HG03354 (cell line): ENCODE data around the gene FKBP1B.
"Not testable (repeated sequence)": the region's sequence is repeated elsewhere in the genome, so short reads cannot be mapped to it uniquely, and the experiment has no call there.

Source experiments
- ATAC-seq: cut with Tn5 transposase; IDR thresholded peaks from one replicate; pipeline ENCODE4 v1.9.1; 2021; ENCODE audit warnings: mild to moderate bottlenecking; ENCODE audit not compliant: unreplicated experiment, poor library complexity, severe bottlenecking

The FKBP1B gene

DNA sequence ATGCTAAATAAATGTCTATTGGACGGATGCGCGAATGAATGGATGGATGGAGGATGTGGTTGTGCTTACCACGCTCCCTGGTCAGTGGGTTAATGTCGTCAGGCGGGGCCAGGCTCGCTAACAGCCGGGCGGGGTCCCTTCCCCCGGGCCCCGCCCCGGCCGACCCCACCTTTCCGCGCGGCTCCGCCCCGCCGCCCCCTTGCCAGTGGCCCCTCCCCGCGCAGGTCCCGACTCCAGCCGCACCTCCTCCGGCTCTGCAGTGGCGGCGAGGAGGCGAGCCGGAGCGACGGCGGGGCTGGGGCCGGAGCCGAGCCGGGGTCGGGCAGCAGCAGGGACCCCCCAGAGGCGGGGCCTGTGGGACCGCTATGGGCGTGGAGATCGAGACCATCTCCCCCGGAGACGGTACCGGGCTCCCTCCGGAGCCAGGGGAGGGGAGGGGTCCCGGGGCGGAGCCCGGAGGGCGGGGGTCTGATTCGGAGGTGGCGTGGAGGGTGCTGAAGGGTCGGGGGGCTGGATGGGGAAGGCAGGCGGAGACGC is at the start of gene FKBP1B:
TSS of gene FKBP1B (plus strand) at position 257 of the 537 bp plus-strand sequence. CDS start at position 366, 109 bp downstream.
- ATAC-seq = peak; percentile 18

DNA sequence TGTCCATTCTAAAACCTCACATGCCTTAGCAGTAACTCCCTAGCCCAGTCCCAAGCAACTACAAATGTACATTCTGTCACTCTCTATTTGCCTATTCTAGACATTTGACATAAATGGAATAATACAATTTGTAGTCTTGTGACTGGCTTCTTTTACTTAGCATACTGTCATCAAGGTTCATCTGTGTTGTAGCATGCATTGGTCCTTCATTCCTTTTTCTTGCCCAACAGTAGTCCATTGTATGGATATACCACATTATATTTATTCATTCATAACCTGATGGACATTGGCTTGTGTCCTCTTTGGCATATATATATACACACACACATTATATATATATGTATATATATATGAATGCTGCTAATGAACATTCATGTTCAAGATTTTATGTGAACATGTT is 41.8 kb upstream of the FKBP1B start:
- no peak for ATAC-seq

DNA sequence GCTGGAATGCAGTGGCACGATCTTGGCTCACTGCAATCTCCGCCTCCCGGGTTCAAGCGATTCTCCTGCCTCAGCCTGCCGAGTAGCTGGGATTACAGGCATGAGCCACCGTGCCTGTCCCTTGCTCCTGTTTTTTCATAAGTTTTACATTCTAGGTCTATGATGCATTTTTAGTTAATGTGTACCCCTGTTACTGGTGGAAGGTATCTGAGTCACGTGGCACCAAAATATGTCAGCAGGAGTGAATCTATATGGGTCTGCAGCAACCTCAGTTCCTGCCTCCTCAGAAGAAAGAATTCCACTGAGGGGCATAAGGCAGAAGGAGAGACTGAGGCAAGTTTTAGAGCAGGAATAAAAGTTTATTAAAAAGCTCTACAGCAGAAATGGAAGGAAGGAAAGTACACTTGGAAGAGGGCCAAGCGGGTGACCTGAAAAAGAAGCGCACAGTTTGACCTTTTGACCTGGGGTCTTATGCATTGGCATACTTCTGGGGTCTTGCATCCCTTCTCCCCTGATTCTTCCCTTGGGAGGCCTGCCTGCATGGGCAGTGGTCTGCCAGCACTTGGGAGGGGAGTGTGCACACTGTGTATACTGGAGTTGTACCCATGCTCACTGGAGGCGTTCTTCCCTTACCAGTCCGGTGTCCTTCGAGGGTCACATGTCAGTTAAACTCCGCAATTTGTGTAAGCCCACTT is 40.7 kb upstream of the FKBP1B start:
- ATAC-seq = no peak

DNA sequence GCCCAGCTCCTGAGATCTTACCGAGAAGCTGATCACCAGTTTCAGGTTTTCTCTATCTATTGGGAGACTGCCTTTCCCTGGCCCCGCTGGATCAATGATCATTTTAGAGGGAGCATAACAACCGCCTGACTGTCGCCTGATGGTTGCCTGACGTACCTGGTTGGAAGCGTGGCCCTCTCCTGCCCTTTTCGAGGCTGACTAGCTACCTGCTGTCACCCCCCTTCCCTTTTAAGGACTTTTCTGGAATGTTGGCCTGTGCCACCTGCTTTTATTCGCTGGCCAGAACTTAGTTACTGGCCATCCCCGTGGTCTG is 40.2 kb upstream of the FKBP1B start:
- no peak for ATAC-seq

DNA sequence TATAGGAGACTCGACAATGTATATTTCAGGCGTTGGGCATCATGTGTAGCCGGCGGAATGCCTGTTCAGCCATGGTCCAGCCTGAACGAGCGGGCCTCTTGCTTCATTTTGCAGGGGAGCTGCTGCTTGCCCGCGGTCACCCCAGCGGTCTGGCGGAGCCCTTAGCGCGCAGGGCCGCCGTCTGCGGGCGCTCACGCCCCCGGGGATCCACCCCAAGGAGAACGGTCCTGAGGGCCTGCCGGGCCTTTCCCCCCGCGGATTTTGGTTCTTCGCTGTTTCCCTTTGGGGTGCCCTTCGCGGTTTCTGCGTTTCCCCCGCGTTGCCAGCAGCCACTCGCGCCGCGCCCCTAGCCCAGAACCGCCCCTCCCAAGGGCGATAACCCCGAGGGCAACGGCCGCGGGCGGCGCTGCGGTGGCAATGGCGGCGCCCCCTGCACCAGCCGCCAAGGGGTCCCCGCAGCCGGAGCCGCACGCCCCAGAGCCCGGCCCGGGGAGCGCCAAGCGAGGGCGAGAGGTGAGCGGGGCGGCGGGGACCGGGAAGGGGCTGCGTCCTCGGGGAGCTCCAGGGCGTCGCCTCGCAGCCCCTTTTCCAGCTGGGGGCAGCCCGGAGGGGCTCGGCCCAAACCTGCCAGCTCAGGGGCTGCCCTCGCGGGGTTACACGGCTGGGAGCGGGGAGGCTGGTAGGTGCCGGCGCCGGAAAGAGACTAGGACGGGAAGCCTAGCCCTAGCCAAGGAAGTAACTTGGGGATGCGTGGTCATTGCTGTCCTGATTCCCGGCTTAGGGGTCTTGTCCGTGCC is 39.7 kb upstream of the FKBP1B start, which contains the start of gene MFSD2B:
TSS of gene MFSD2B (plus strand) at position 406 of the 797 bp plus-strand sequence. CDS start at position 418, 12 bp downstream.
- no peak for ATAC-seq

DNA sequence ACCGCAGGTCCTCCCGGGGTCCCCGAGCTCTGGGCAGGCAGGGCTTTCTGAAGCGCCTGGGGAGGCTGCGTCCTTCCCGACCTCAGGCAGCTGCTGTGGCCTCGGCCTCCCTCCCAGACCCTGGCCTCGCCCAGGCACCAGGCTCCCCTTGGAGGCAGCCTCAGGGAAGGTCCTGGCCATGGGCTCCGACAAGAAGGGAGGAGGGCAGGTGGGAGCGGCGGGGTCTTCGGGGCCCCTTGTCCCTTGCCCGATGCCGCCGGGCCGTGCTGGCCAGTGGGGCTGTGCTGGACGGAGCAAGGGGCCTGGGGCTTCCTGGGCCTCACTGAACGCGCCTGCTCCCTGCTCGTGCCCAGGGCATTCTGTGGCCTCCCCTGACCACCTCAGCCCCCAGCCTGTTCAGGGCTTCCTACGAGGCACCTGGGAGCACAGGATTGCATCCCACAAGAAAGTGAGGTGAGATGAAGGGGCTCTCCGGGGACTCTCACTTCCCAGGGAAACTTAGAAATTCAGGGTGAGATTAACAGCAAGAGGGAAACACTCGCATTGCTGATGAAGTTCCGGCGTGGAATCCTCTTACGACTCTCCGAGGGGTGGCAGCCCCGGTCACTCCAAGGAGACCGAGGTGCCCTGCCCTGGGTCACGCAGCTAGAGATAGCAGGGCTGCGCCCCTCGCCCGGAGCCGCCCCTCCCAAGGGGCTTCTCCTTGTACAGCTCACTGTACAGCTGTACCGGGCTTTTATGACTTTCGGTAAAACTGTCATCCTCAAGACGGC is 38.9 kb upstream of the FKBP1B start:
- no peak for ATAC-seq

DNA sequence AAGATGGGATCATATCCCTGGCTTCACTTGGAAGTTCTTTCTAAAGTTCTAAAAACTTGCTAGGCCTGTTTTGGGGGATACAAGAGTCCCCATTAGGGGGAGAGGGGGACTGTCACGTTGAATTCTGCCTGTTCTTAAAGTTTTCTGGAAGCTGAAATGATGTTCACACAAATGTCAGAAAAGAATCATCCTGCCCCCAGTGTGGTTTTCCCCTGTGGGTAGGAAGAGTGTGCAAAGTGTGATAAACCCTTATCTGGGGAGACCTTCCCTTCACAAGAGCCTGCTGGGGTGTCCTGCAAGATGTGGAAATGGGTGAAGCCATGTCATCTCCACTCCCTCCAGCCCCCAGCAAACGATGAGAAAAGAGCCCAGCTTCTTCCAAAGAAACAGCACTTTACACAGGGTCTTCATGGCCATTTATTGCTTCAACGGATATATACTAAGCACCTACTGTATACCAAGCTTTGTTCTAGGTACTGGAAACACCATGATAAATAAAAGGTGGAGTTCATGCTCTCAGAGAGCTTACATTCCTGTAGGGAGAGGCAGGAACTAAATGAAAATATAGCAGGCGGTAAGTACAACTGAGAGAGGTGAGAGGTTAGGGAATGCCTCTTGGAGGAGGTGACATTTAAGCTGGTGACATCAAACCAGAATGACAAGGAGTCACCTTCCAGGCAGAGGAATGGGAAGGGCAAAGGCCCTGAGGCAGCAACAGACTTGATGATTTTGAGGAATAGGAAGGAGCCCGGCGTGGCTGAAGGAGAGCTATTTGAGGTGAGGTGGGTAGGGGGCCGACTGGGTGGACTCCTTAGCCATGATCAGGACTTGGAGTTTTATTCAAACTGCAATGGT is 38.1 kb upstream of the FKBP1B start:
- ATAC-seq = no peak

DNA sequence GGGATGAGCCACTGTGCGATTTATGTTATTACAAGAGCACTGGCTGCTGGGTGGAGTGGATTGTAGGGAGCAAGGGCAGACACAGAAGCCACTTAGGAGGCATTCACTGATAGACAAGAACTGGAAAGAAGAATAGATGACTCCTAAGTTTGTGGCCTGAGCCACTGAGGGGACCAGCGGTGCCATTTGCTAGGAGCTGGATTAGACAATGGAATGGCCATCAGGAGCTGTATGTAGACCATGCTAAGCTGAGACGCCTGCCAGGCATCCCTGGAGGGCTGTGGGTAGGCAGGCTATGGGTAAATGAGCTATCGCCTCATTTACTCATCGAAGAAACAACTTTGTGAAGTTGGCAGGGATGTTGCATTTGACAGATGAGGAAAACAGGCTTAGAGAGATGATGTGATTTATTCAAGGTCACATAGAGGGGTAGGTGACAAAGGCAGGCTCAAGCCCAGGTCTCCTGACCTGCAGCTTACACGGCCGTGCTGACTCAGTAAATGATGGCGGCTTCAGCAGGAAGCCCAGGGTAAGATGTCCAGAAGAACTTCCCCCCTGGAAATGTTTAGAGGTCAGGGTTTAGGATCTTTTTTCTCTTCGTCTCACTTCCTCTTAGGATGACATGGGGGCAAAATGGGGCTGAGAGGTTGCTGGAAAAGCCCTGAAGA is 36.9 kb upstream of the FKBP1B start:
- ATAC-seq = no peak

DNA sequence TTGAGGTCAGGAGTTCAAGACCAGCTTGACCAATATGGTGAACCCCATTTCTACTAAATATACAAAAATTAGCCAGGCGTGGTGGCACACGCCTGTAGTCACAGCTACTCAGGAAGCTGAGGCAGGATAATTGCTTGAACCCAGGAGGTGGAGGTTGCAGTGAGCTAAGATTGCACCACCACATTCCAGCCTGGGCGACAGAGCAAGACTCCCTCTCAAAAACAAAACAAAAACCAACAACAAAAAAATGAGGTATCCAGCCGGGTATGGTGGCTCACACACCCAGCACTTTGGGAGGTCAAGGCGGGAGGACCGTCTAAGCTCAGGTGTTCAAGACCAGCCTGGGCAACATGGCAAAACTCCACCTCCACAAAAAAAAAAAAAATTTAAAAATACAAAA is 34.6 kb upstream of the FKBP1B start:
- ATAC-seq = not testable (repeated sequence)

DNA sequence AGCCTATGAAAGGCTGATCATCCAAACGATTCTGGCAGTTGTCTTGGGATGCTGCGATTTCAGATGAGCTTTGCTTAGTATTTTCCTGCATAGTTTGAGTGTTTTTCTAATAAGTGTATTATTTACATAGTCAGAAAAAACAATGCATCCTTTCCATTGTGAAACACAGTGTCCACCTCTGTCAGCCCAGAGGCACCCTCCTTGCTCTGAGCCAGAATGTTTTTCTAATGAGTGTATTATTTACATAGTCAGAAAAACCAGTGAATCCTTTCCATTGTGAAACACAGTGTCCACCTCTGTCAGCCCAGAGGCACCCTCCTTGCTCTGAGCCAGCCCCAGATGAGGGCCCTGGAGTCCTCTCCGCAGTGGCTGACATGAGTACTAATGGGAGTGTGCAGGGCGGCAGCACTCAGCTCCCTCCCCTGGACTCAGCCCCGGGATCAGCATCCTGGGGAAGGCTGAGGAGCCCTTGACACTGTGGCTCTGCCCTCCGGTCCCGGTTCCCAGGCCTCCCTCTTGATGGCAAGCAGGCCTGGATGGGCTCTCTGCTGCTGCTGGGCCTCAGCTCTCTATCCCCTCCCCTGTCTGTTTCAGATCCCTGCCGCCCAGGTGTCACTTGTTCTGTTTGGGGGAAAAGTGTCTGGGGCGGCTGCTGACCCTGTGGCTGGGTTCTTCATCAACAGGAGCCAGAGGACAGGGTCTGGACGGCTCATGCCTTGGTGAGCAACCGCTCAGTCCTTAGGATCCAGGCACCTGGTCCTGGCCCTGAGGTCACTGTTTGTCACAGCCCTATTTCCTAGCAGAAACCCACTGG is 33.8 kb upstream of the FKBP1B start:
- no peak for ATAC-seq

DNA sequence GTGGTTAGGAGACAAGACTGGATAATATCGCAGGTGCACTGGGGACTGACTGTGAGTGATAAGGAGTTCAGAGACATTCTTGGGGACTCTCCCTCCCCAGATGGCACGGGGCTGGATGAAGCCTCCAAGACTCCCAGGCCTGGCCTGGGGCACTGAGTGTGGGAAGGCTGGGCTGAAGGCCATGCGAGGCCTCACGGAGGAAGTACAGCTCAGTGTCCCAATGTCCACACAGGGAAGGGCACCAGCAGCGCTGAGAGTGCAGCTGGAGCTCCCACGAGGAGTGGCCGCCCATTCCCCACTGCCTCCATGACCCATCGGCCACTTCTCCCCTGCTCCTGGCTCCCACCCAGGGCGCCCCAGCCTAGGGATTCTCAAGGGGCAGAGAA is 33.2 kb upstream of the FKBP1B start:
- no peak for ATAC-seq

DNA sequence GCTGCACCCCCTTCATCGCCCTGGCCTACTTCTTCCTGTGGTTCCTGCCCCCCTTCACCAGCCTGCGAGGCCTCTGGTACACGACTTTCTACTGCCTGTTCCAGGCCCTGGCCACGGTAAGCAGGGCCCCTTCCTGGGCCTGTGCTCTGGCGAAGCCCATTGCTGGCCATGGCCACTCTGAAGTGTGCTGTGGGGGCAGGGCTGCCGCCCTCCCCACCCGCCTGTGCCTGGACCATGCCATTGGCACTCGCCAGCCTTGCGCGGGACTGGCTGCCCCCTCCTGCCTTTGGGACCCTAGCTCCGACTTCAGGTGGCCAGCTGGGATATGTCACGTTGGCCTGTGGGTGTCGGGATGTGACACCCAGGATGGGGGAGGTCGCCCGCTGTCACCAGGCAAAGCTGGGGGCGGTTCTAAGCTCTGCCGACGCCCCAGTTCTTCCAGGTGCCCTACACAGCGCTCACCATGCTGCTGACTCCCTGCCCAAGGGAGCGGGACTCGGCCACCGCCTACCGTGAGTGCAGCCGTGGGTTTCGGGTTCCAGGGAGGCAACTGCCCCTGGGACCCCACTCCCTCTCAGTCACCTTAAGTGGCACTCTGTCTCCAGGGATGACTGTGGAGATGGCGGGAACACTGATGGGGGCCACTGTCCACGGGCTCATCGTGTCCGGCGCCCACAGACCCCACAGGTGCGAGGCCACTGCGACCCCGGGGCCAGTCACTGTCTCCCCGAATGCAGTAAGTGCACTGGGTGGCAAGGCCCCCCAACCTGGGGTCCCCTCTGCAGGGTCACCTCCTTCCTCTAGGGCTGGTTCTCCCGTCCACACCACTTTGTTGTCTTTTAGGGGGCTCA is 32.5 kb upstream of the FKBP1B start:
- ATAC-seq = no peak

DNA sequence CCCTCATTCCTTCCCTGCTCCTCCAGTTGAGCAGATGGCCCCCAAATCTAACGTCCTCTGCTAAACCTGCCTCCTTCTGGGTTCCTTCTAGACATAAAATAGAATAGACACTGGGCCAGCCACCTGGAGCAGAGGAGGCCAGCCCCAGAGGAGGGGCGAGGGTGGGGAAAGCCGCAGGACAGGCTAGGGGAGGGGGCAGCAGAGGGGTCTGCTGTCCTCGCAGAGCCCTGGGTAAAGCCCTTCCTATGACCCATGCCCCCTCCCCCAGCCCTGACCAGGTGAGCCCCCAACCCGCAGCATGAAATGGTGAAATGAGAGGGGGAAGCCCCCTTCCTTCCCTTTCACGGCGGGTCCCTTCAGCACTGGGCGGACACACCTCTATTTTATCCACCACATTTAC is 31.8 kb upstream of the FKBP1B start:
- no peak for ATAC-seq

DNA sequence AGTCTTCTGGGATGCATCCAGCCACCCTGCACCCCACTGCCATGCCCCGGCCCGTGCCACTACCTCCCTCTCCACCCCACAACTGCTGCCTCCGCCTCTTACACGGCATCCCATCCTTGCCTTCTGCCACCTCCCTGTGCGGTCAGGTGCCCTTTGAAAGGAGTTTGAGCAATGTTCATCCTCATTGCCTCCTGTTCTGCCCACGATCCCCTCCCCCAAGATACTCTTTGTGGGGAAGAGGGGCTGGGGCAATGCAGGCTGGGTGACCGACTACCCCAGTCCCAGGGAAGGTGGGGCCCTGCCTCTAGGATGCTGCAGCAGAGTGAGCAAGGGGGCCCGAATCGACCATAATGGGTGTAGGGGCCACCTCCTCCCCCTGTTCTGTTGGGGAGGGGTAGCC is 31.3 kb upstream of the FKBP1B start:
- no peak for ATAC-seq

DNA sequence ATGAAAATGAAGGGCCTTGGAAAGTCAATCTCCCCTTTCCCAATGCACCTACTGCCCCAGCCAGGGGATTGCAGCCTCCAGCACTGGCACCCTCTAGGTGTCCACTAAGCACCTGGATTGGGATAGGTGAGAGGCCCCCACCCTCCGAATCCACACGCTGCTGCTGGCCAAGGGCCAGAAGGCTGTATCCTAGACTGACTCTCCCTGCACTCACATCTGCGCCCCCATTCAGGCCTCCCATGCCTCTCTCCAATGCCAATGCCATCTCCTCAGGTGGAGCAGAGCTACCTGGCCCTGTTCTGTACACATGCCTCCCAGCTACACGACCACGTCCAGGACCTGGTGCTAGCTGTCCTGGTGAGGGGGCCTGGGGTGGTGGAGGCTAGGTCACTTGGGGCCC is 29.8 kb upstream of the FKBP1B start:
- ATAC-seq = no peak

DNA sequence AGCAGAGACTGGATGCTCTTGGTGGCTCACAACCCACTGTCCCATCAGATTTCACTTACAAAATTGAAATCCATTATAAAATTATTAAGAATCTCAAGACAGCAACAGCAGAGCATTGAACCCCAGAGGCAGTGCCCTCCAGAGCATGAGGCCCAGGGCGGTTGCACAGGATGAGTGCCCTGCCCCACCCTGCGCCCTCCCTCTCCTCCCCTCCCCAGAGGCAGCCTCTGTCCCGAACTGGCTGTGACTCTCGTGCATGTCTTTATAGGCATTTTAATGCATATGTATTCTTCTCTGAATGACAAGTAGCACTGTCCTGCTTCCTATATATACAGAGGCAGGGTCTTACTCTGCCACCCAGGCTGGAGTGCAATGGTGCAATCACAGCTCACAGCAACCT is 29.3 kb upstream of the FKBP1B start:
- ATAC-seq = no peak
